T1000 (cell line): ENCODE results near the gene CLEC1B.
"Not testable (repeated sequence)": the region's sequence is repeated elsewhere in the genome, so short reads cannot be mapped to it uniquely, and the experiment has no call there.

ENCODE experiments used
- DNase-seq: peaks from one replicate; lab custom pipeline; 2025; ENCODE audit warnings: mixed read lengths; lab: John Stamatoyannopoulos, UW

Gene CLEC1B

GRCh38 chr12:9974731-9975130 lies 24.2 kb downstream of the CLEC1B start:
- DNase-seq: not testable (repeated sequence)

- no peak for DNase-seq
These were observed 25.0 kb downstream of the CLEC1B start for GRCh38 chr12:9973949-9974348.

- no peak for DNase-seq
These were observed 27.7 kb downstream of the CLEC1B start, which contains the start of gene CLEC12A for GRCh38 chr12:9971181-9971580. Gene CLEC12A, plus strand, starts transcription at chr12:9971409. Its CDS starts 188 bp downstream, at chr12:9971597.

GRCh38 chr12:9969673-9970072 lies 29.2 kb downstream of the CLEC1B start:
- no peak for DNase-seq

- no peak for DNase-seq
These were observed 37.0 kb downstream of the CLEC1B start for GRCh38 chr12:9961901-9962300.

GRCh38 chr12:9961106-9961505 lies 37.8 kb downstream of the CLEC1B start:
- no peak for DNase-seq

- no peak for DNase-seq
These were observed 38.3 kb downstream of the CLEC1B start for GRCh38 chr12:9960590-9960989.

GRCh38 chr12:9957834-9958233 lies 41.1 kb downstream of the CLEC1B start:
- DNase-seq: no peak

- not testable (repeated sequence) for DNase-seq
These were observed 45.8 kb downstream of the CLEC1B start for GRCh38 chr12:9952954-9953729.

GRCh38 chr12:9951026-9951675 lies 47.8 kb downstream of the CLEC1B start:
- DNase-seq: no peak

GRCh38 chr12:9948606-9949296 lies 50.2 kb downstream of the CLEC1B start:
- DNase-seq: no peak

- no peak for DNase-seq
These were observed 51.2 kb downstream of the CLEC1B start for GRCh38 chr12:9947674-9948073.

- no peak for DNase-seq
These were observed 54.5 kb downstream of the CLEC1B start for GRCh38 chr12:9944391-9944790.

GRCh38 chr12:9943240-9943639 lies 55.7 kb downstream of the CLEC1B start:
- no peak for DNase-seq
